Keratinocyte (primary cell): ENCODE measurements around the gene TRMT112. TPM values are rescaled to one million over a fixed set of nuclear protein-coding genes. Genes with fewer than 3 reads are reported as not detected.

Source experiments
- DNase-seq: peaks from one replicate; pipeline ENCODE4 v3.0.0-alpha.2; 2011; ENCODE audit warnings: low read depth, missing footprints, low spot score
- FAIRE-seq: peaks from 2 replicates; lab custom pipeline; 2011; peaks lifted over from hg19 to GRCh38; lab: Jason Lieb, UNC
- H2AFZ ChIP-seq: 2 replicates; pipeline ENCODE4 v1.6.0; 2012; ENCODE audit warnings: low read length, control low read depth, inconsistent platforms; ENCODE audit not compliant: control insufficient read depth
- H3K27ac ChIP-seq: 2 replicates; pipeline ENCODE4 v1.5.1; 2011; ENCODE audit warnings: low read length; ENCODE audit not compliant: control insufficient read depth, insufficient read depth
- H3K27me3 ChIP-seq: 3 replicates; pipeline ENCODE4 v1.6.0; 2011; ENCODE audit warnings: low read length; ENCODE audit not compliant: control insufficient read depth, insufficient read depth; ENCODE audit errors: extremely low read depth
- H3K36me3 ChIP-seq, 2 experiments: 2 replicates in 1 of 2; 3 replicates in 1 of 2; pipeline ENCODE4 v1.5.1; 2011; ENCODE audit warnings: low read length in 2 of 2, mild to moderate bottlenecking in 1 of 2; ENCODE audit not compliant: control insufficient read depth in 2 of 2, insufficient read depth in 2 of 2; ENCODE audit errors: extremely low read depth in 1 of 2
- H3K4me1 ChIP-seq: 3 replicates; pipeline ENCODE4 v1.5.1; 2011; ENCODE audit warnings: low read length; ENCODE audit not compliant: control insufficient read depth, insufficient read depth; ENCODE audit errors: extremely low read depth
- H3K4me2 ChIP-seq: 3 replicates; pipeline ENCODE4 v1.6.0; 2011; ENCODE audit warnings: low read depth, low read length; ENCODE audit not compliant: control insufficient read depth, insufficient read depth; ENCODE audit errors: extremely low read depth
- H3K4me3 ChIP-seq, 3 experiments: fragments of 200-600 bp in 1 of 3; sonication (generic) in 1 of 3; 2 replicates in 2 of 3; 3 replicates in 1 of 3; pipeline ENCODE4 v1.5.1; 2011 to 2016; ENCODE audit warnings: low read length in 3 of 3, mild to moderate bottlenecking in 3 of 3, control low read depth in 2 of 3, inconsistent platforms in 1 of 3, low read depth in 1 of 3, mixed read lengths in 1 of 3, mixed run types in 1 of 3, moderate library complexity in 1 of 3; ENCODE audit not compliant: control insufficient read depth in 2 of 3, insufficient read depth in 2 of 3; ENCODE audit errors: extremely low read depth in 1 of 3
- H3K79me2 ChIP-seq: 2 replicates; pipeline ENCODE4 v1.6.0; 2012; ENCODE audit warnings: low read length; ENCODE audit not compliant: control insufficient read depth, insufficient read depth
- H3K9ac ChIP-seq: 3 replicates; pipeline ENCODE4 v1.6.0; 2011; ENCODE audit warnings: low read length; ENCODE audit not compliant: control insufficient read depth, insufficient read depth; ENCODE audit errors: extremely low read depth
- H3K9me1 ChIP-seq: 3 replicates; pipeline ENCODE4 v1.6.0; 2011; ENCODE audit warnings: low read length; ENCODE audit not compliant: control insufficient read depth, insufficient read depth; ENCODE audit errors: extremely low read depth
- H3K9me3 ChIP-seq: 2 replicates; pipeline ENCODE4 v1.5.1; 2012; ENCODE audit warnings: low read depth, low read length; ENCODE audit not compliant: control insufficient read depth
- H4K20me1 ChIP-seq: 3 replicates; pipeline ENCODE4 v1.6.0; 2011; ENCODE audit warnings: low read length; ENCODE audit not compliant: control insufficient read depth, insufficient read depth; ENCODE audit errors: extremely low read depth
- EZH2 ChIP-seq: IDR thresholded peaks from one replicate; pipeline ENCODE4 v1.6.1; 2012; ENCODE audit warnings: inconsistent platforms, mild to moderate bottlenecking, low read length, moderate library complexity
- dilution Hi-C: fragments of 300-500 bp; cut with MboI; formaldehyde crosslinking; loops from one replicate; pipeline ENCODE4 v1.7.0; 2020; ENCODE audit warnings: low sequenced_read_pairs; ENCODE audit not compliant: extremely low pct_ligation_motif_present
- polyA plus RNA-seq, 5 experiments: library from polyadenylated mRNA; depleted of rRNA in 3 of 5; stranded (reverse) in 3 of 5; stranded (forward) in 1 of 5; unstranded in 1 of 5; fragments of >200 nt; gene quantifications; 1 replicate in 1 of 5; 2 replicates in 3 of 5; 3 replicates in 1 of 5; pipeline versions ENCODE4 v1.2.1 to v1.2.3, GENCODE V29; 2011 to 2012; ENCODE audit warnings: missing spikeins in 2 of 5, low read depth in 1 of 5, low replicate concordance in 1 of 5
- TF ChIP-seq, protein P1 (sequence below), 3 experiments: IDR thresholded peaks in 1 of 3; conservative IDR thresholded peaks in 1 of 3; optimal IDR thresholded peaks in 1 of 3; 2 replicates in 2 of 3; 3 replicates in 1 of 3; pipeline versions ENCODE3 to v1.5.1; 2011; ENCODE audit warnings: low read length in 3 of 3, mild to moderate bottlenecking in 3 of 3, moderate library complexity in 2 of 3, control low read depth in 1 of 3, inconsistent platforms in 1 of 3; ENCODE audit not compliant: insufficient read depth in 2 of 3; ENCODE audit errors: extremely low read depth in 1 of 3

Gene TRMT112
- polyA plus RNA-seq, 1 donor (not counting 4 experiments of a cell fraction or from before 2014, with no cell fraction given), result 408 TPM

DNA sequence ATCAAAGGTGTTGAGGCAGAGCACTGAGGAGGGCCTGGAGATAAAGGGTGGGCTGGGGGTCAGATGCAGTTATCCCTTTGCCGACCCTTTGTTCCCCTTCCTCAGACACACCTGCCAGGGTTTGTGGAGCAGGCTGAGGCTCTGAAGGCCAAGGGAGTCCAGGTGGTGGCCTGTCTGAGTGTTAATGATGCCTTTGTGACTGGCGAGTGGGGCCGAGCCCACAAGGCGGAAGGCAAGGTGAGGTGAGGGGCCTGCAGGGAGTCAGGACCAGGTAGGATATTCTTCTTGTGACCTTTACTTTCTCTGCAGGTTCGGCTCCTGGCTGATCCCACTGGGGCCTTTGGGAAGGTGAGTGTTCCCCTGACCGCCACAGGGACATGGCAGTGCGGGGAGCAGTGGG, 3.2 kb upstream of the TRMT112 start:
- H3K4me1 ChIP-seq, result peaks cover 65% of the 10 kb centered on the region
- H3K79me2 ChIP-seq, result peaks cover 26% of the 10 kb centered on the region
- peaks cover 24 to 26% of the 10 kb centered on the region in 2 experiments for H3K36me3 ChIP-seq
- H3K9me1 ChIP-seq, result peaks cover 2% of the 10 kb centered on the region
- H2AFZ ChIP-seq, result no peak overlapping the region
- DNase-seq (no peak), FAIRE-seq (no peak)
- no peaks in the 10 kb centered on the region for H3K27me3 ChIP-seq
- TF ChIP-seq, protein P1, sequence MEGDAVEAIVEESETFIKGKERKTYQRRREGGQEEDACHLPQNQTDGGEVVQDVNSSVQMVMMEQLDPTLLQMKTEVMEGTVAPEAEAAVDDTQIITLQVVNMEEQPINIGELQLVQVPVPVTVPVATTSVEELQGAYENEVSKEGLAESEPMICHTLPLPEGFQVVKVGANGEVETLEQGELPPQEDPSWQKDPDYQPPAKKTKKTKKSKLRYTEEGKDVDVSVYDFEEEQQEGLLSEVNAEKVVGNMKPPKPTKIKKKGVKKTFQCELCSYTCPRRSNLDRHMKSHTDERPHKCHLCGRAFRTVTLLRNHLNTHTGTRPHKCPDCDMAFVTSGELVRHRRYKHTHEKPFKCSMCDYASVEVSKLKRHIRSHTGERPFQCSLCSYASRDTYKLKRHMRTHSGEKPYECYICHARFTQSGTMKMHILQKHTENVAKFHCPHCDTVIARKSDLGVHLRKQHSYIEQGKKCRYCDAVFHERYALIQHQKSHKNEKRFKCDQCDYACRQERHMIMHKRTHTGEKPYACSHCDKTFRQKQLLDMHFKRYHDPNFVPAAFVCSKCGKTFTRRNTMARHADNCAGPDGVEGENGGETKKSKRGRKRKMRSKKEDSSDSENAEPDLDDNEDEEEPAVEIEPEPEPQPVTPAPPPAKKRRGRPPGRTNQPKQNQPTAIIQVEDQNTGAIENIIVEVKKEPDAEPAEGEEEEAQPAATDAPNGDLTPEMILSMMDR (optimal IDR thresholded peaks at IDR 0.05 in 1 of 3, IDR thresholded peaks at IDR 0.05 in 1 of 3, conservative IDR thresholded peaks at IDR 0.05 in 1 of 3; ENCODE audit: extremely low read depth in 1 of 3, insufficient read depth in 2 of 3, low read length in 3 of 3), result no peak
- TF ChIP-seq EZH2, result no peak
- no peaks in the 10 kb centered on the region for H3K9me3 ChIP-seq
- H3K4me2 ChIP-seq, result peak overlapping the region; percentile 35
- peak overlapping the region; percentile 85 for H3K27ac ChIP-seq
- H3K4me3 ChIP-seq, result no peak overlapping the region
- peak overlapping the region; percentile 69 for H3K9ac ChIP-seq
- dilution Hi-C loops, result no loop called here
- H4K20me1 ChIP-seq, result no peaks in the 10 kb centered on the region

DNA sequence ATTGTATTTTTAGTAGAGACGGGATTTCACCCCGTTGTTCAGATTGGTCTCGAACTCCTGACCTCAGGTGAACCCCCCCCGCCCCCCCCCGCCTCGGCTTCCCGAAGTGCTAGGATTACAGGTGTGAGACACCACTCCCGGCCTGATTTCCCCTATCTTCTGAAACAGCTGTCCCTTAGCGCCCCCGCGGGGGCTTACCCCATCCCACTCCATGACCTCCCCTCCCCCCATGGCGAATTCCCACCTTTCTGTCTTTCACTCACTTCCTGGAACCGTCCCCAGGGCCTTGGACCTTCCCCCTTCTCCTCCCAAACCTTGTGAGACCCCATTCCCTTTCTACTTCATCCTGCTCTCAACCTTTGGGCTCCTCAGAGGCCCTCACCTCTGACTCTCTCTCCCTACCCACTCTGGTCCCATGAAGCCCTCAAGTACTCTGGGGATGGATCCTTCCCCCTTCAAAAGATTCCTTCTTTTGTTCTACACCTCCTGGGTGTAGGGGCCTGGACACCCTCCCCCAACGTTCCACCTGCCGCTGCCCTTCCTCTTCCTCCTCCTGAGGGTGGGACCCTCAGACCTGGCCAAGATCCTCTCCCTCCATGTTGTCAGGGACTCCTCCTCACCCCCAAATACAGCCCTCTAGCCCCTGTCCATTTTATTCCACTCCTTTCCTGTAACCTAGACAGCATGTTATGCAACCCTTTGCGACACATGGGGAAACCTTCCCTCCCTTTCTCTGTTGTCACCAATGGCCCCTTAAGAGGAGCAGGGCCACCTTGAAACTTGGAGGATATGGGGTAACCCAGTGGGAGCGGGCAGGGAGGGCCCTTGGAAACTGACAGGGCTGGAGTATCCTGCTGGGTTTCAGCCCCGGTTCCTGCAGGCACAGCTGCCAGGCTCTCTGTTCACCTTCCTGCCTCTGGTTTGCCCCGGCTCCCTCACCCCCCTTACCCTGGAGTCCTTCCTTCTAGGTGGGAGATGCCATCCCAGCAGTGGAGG, 1.7 kb upstream of the TRMT112 start:
- Histone ChIP-seq H3K27ac (peak overlapping the region; percentile 81), H3K4me1 (peaks cover 54% of the 10 kb centered on the region), H3K9ac (peak overlapping the region; percentile 90), H3K27me3 (no peaks in the 10 kb centered on the region), H3K79me2 (peaks cover 31% of the 10 kb centered on the region), H3K4me2 (peak overlapping the region; percentile 64), H3K9me1 (peaks cover 2% of the 10 kb centered on the region), H3K4me3 (peak overlapping the region; percentile 56 to 83 (median 72)), H2AFZ (no peak overlapping the region), H3K9me3 (no peaks in the 10 kb centered on the region), H3K36me3 (peaks cover 34 to 38% of the 10 kb centered on the region in 2 experiments), H4K20me1 (no peaks in the 10 kb centered on the region)
- no peak for DNase-seq
- no peak for TF ChIP-seq EZH2
- TF ChIP-seq, protein P1 (optimal IDR thresholded peaks at IDR 0.05 in 1 of 3, IDR thresholded peaks at IDR 0.05 in 1 of 3, conservative IDR thresholded peaks at IDR 0.05 in 1 of 3; ENCODE audit: extremely low read depth in 1 of 3, insufficient read depth in 2 of 3, low read length in 3 of 3), result no peak
- no peak for FAIRE-seq
- dilution Hi-C loops, result no loop called here
